Activated CD4-positive, alpha-beta memory T cell treated with anti-CD3 and anti-CD28 coated beads for 36 hours (primary cell): ENCODE results near the gene ZNF639. TPM values are rescaled to one million over a fixed set of nuclear protein-coding genes. Genes with fewer than 3 reads are reported as not detected.

Source experiments
- CTCF ChIA-PET: fragments of 350-600 bp; sonication (Branson Sonifier 250); formaldehyde crosslinking; loops from one replicate; lab custom pipeline; 2021; ENCODE audit warnings: antibody characterized with exemption, inconsistent platforms; lab: Charles Lee
- POLR2A ChIA-PET: fragments of 350-600 bp; sonication (Branson Sonifier 250); formaldehyde crosslinking; loops from one replicate; lab custom pipeline; 2021; ENCODE audit warnings: antibody characterized with exemption; lab: Charles Lee
- DNase-seq: peaks from one replicate; pipeline ENCODE4 v3.0.0-alpha.2; 2020
- H3K27ac Mint-ChIP-seq: one replicate; pipeline ENCODE4 v1.8.0; 2021; ENCODE audit warnings: mixed read lengths
- H3K27me3 Mint-ChIP-seq: one replicate; pipeline ENCODE4 v1.8.0; 2021; ENCODE audit warnings: mixed read lengths
- H3K36me3 Mint-ChIP-seq: one replicate; pipeline ENCODE4 v1.8.0; 2021; ENCODE audit warnings: mixed read lengths
- H3K4me1 Mint-ChIP-seq: one replicate; pipeline ENCODE4 v1.8.0; 2021; ENCODE audit warnings: low read depth, mixed read lengths
- H3K4me3 Mint-ChIP-seq: one replicate; pipeline ENCODE4 v1.8.0; 2021; ENCODE audit warnings: mild to moderate bottlenecking, mixed read lengths
- H3K9me3 Mint-ChIP-seq: one replicate; pipeline ENCODE4 v1.8.0; 2021; ENCODE audit warnings: mixed read lengths
- intact Hi-C: fragments of 100-400 bp; cut with micrococcal nuclease; formaldehyde crosslinking; loops from one replicate; pipeline ENCODE4 v1.15.1; 2023
- total RNA-seq, 2 experiments: library from RNA; stranded (reverse); gene quantifications; one replicate each; pipeline ENCODE4 v1.2.3, GENCODE V29; 2021

ZNF639 gene
- total RNA-seq, 2 experiments from 2014 or later: 23.5 to 25.0 TPM

DNA sequence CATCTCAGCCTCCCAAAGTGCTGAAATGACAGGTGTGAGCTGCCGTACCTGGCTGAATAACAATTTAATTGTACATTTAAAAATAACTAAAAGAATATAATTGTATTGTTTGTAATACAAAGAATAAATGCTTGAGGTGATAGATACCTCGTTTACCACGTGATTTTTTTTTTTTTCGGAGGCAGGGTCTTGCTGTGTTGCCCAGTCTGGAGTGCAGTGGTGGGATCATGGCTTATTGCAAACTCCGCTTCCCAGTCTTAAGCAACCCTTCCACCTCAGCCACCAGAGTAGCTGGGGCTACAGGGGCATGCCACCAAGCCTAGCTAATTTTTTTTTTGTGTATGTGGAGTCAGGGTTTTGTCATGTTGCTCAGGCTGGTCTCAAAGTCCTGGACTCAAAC is 40.5 kb downstream of the ZNF639 start:
- intact Hi-C loops: no loop called here
- peaks cover 39% of the 10 kb centered on the region for H3K36me3 Mint-ChIP-seq
- POLR2A ChIA-PET: interaction anchor here (0.6 kb wide), 1 partner anchor 13 kb away, joined by 4 read pairs; no protein-coding TSS in a partner anchor
- H3K27ac Mint-ChIP-seq: no peak overlapping the region
- H3K4me1 Mint-ChIP-seq: no peaks in the 10 kb centered on the region
- no peak for DNase-seq
- CTCF ChIA-PET: no interaction called here
- H3K4me3 Mint-ChIP-seq: no peak overlapping the region
- no peaks in the 10 kb centered on the region for H3K9me3 Mint-ChIP-seq
- H3K27me3 Mint-ChIP-seq: no peaks in the 10 kb centered on the region

GRCh38 chr3:179369621-179370020 is 46.8 kb downstream of the ZNF639 start:
- H3K9me3 Mint-ChIP-seq: no peaks in the 10 kb centered on the region
- ChIA-PET POLR2A (no interaction called here), CTCF (no interaction called here)
- intact Hi-C loops: no loop called here
- no peaks in the 10 kb centered on the region for H3K4me1 Mint-ChIP-seq
- H3K27ac Mint-ChIP-seq: no peak overlapping the region
- H3K4me3 Mint-ChIP-seq: no peak overlapping the region
- H3K36me3 Mint-ChIP-seq: peaks cover 26% of the 10 kb centered on the region
- DNase-seq: no peak
- H3K27me3 Mint-ChIP-seq: no peaks in the 10 kb centered on the region

DNA sequence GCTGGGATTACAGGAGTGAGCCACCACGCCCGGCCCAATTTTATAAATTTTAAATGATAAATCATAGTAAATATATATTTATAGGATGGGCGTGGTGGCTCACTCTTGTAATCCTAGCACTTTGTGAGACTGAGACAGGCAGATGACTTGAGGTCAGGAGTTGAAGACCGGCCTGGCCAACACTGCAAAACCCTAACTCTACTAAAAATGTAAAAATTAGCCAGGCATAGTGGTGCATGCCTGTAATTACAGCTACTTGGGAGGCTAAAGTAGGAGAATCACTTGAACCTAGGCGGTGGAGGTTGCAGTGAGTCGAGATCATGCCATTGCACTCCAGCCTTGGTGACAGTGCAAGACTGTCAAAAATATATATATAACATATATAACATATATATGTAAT is 51.1 kb downstream of the ZNF639 start:
- POLR2A ChIA-PET: no interaction called here
- Mint-ChIP-seq H3K36me3 (peaks cover 24% of the 10 kb centered on the region), H3K27me3 (no peaks in the 10 kb centered on the region), H3K27ac (no peak overlapping the region), H3K4me1 (no peaks in the 10 kb centered on the region), H3K4me3 (no peak overlapping the region), H3K9me3 (no peaks in the 10 kb centered on the region)
- intact Hi-C loops: no loop called here
- DNase-seq: no peak
- CTCF ChIA-PET: interaction anchor here (1.0 to 1.2 kb wide), 3 partner anchors 9 to 17 kb away, joined by 3 to 4 read pairs (median 3); no protein-coding TSS in a partner anchor

- H3K27me3 Mint-ChIP-seq: no peaks in the 10 kb centered on the region
- peaks cover 29% of the 10 kb centered on the region for H3K36me3 Mint-ChIP-seq
- POLR2A ChIA-PET: no interaction called here
- H3K27ac Mint-ChIP-seq: no peak overlapping the region
- H3K9me3 Mint-ChIP-seq: no peaks in the 10 kb centered on the region
- no peaks in the 10 kb centered on the region for H3K4me1 Mint-ChIP-seq
- no peak for DNase-seq
- CTCF ChIA-PET: interaction anchor here (1.2 kb wide), 1 partner anchor 11 kb away, joined by 4 read pairs; no protein-coding TSS in a partner anchor
- intact Hi-C loops: no loop called here
- no peak overlapping the region for H3K4me3 Mint-ChIP-seq
These were observed 52.5 kb downstream of the ZNF639 start for GRCh38 chr3:179375091-179375999.

DNA sequence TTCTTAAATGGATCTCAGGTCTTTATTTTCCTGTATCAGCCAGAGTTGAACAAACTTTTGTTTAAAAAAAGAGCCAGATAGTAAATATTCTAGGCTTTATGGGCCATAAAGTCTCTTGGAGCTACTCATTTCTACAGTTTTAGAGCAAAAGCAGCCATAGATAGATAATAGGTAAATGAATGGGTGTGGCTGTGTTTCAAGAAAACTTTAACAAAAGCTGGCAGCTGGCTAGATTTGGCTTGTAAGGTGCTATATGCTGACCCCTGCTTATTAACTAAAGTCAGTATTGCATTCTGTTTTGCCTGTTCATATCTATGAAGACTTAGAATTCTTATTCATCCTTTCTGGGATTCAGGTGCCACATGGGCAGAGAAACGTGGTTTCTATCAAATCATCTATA is 53.6 kb downstream of the ZNF639 start:
- POLR2A ChIA-PET: no interaction called here

More for the DNA sequence above, 53.6 kb downstream of the ZNF639 start:
- no peaks in the 10 kb centered on the region for H3K27me3 Mint-ChIP-seq
- no peak for DNase-seq
- H3K4me1 Mint-ChIP-seq: no peaks in the 10 kb centered on the region
- no peak overlapping the region for H3K27ac Mint-ChIP-seq
- no peak overlapping the region for H3K4me3 Mint-ChIP-seq
- H3K36me3 Mint-ChIP-seq: peaks cover 27% of the 10 kb centered on the region
- CTCF ChIA-PET: no interaction called here
- intact Hi-C loops: no loop called here
- H3K9me3 Mint-ChIP-seq: no peaks in the 10 kb centered on the region

Other genes with a start within 250 kb of the ZNF639 start
- gene PIK3CA, start 174.7 kb upstream of the ZNF639 start, total RNA-seq: 10 to 100 TPM; 16.7 to 19.1 TPM
- gene KCNMB3, start 71.9 kb upstream of the ZNF639 start, total RNA-seq: under 1 TPM; 0.17 to 0.29 TPM
- 10 to 100 TPM; 31.1 to 31.3 TPM for gene MFN1, start 24.7 kb downstream of the ZNF639 start, total RNA-seq
- under 1 TPM; 0.51 to 0.59 TPM for gene GNB4, start 128.4 kb downstream of the ZNF639 start, total RNA-seq
- gene ACTL6A, start 239.9 kb downstream of the ZNF639 start, total RNA-seq: 100 to 1,000 TPM; 101 to 102 TPM